Activated CD8-positive, alpha-beta memory T cell treated with anti-CD3 and anti-CD28 coated beads, Interleukin-2, amount 50 U/mL, for 1 hour (primary cell): Measurements from ENCODE around the gene OR10G7.
A peak's percentile ranks its signal among the peaks of the same experiment; 100 is the strongest.

Experiments
- DNase-seq: peaks from one replicate; pipeline ENCODE4 v3.0.0-alpha.2; 2020; ENCODE audit errors: extremely low read depth

The OR10G7 gene, protein sequence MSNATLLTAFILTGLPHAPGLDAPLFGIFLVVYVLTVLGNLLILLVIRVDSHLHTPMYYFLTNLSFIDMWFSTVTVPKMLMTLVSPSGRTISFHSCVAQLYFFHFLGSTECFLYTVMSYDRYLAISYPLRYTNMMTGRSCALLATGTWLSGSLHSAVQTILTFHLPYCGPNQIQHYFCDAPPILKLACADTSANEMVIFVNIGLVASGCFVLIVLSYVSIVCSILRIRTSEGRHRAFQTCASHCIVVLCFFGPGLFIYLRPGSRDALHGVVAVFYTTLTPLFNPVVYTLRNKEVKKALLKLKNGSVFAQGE

DNA sequence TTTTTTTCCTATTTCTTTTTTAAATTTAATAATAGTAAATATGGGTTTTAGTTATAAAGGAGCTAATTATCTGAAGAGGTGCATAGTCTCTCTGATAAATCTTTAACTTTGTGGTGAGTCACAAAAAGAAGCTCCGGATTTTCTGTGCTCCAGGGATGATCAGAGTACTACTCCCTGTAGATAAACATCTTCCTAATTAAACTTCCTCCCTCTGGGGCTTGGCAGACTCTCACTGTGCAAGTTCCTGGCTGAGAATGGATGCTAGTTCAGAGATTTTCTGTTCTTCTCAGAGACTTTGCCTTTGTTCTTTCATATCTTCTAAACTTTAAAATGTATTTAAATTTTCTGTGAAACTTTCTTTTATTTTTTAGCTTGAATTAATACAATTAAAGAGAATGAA lies at the start of gene OR10G7:
TSS of gene OR10G7 (minus strand) at position 72 of the 400 bp plus-strand sequence. CDS start 2,324 bp downstream, outside the sequence.
- DNase-seq = no peak

DNA sequence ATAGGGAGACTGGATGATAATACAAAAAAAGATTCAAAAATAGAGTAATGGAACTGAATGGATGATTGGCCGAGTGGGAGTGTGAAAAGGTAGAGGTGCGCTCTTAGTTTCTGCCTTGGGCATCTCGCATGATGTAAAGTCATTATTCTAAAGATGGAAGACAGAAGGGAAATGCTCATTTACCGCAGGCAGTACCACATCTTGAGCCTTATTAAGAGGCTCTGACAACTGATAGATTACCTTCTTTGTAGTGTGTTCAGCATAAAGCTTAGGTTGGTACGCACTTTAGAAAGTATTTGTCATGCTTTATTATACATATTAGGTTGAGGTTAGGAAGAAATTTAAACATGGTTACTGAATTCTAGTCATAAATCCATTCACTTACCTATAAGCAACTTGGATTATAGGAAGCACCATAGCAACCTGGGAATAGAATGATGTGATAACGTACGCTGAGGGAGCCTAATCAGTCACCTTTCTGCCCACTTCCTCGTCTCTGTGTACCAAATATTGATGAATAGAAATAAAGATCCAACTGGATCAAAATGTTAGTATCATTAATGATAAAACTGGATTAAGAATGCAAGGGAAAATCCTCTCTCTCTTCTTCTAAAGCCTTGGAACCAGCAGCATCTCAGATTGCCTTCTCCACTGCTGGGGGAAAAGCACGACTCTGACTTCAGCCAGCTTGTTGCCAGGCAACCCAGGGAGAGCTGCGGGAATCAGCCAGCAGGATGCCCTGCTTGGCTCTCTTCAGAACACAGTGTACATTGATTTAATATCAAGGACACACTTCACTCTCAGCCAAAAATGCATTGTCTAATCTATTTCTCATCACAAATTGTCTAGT lies 45.1 kb upstream of the OR10G7 start:
- DNase-seq = no peak

DNA sequence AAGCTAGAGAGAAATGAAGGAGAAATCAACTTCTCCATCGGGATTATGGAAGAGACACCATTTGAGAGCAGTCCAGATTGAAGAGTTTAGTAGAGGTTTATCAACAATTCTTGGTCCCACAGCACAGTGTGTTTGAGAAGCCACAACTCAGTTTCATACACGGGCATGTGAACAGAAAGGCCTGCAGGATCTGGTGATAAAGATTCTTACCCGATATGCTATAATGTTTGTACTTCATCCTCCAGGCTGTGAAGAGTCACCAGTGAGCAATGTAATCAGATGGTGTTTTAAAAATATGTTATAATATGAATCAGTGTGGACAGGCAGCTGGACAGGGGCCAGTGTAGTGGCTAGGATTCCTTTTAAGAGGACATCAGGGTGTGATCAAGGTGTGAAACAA lies 44.5 kb upstream of the OR10G7 start:
- DNase-seq = no peak

DNA sequence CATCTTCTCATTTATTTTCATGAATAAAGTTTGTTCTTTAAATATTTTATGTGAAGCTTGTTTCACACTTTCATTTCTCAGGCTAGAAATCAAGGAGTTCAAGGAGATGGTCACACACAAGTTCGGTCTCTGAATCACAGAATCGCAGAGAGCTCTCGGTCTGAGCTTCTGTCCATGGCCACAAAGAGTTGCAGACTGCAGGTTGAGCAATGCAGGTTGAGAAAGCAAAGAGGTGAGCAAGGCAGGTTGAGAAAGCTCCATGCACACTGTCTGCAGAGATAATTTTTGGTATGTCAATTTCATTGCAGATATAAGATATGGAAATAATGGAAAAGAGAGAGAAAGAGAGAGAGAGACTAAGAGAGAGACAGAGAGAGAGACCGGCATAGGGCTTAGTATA lies 41.2 kb upstream of the OR10G7 start:
- no peak for DNase-seq

DNA sequence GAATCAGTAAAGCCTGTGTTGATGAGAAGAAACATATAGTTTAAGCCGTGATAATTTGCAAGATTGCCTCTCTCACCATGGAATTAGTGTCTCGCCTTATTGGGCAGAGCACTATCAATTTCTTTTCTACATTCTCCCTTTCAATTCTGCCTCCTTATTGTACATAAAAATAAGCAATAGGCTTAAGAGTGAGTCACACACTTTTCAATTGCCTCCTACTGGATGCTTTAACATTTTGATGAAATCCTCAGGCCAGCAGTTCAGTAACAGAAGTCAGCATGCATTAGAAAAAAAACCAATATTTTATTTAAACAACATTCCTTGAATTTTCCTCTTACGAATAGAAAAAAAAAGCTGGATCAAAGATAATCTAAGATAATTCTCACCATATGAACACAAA lies 40.4 kb upstream of the OR10G7 start:
- DNase-seq = no peak

DNA sequence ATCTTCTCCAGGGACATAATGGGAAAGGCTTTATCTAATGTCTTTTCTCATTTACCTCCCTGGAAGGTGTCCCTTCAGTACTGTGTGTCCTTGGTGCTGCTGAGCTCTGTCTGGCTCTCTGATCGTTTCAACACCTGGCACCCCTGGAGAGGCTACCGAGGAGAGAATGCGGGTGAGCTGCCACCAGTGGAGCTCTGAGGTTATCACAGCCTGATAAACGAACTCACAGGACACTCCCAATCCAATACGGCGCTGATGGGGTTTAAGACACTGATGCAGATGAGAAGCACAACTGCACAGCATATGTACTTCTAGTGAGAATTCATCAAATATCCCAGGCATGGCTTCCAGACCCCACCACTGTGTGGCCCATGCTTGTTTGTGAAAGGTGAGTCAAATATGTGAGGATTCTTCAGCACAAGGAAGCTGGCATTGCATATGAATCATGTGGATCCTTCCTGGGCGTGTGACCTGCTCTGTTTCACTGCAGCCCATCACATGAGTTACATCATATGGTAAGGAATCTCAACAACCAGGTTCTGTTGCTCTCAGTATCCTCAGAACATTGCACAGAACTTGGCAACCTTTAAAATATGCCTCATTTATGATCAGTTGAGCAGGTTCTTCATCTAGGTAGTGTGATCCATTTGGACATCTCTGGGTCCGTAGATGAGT lies 39.3 kb upstream of the OR10G7 start:
- no peak for DNase-seq

DNA sequence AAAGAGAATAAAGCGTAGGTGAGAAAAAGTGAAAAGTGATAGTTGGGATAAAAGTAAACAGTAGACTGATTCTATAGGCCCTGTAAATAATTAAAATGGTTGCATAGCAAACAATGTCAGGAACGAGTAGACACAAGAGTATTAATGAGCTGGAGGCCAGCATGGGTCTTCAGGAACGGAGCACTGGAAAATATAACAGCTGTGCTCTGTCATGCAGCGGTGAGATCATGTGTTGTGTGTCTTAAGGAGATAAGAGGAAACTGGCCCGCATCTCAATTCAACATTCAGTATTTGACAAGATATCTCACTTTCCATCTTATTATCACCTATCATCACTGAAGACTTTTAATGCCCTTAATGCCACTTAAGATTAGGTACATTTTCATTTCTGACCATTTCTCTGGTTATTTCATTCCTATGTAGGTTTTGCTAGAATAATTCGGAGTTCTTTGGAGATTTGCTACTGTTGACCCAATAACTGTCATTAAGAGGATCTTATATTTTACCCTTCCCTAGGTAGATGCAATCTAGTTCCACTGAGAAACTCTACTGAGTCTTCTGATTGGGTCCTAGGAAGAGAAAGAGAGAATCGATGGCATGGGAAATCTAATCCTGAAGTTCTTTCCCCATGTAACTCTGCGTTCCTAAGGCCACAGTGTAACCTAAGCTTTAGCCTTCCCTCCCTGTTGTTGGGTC lies 38.7 kb upstream of the OR10G7 start:
- no peak for DNase-seq

DNA sequence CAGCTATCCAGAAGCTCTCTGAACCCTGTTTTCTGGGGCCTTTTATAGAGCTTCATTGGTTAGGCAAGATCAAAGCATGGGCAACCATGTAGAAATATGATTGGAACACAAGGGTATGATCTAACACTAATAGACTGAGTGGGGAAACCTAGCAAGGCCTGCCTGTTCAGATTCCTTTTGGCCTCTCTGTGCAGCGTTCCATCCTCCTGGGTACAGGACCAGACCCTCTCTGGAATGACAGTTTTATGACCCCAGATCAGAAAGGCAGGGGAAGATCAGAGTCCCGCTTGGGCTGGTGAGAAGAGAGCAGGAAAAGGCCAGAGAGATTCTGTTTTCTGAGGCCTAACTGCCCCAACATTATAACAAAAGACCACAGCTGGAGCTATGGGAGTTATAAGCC lies 37.5 kb upstream of the OR10G7 start:
- no peak for DNase-seq

DNA sequence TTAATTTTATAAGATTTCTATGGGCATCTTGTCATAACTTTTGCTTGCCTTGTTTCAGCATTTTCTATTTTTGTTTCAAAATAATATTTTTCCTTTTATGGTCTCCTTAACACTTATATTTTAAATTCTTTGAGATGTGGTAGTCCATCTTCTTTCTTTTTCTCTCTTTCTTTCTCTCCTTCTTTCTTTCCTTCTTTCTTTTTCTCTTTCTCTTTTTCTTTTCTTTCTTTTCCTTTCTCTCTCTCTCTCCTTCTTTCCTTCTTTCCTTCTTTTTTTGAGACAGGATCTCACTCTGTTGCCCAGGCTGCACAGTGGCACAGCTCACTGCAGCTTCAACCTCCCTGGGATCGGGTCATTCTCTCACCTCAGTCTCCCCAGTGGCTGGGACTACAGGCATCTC lies 36.1 kb upstream of the OR10G7 start:
- no peak for DNase-seq

DNA sequence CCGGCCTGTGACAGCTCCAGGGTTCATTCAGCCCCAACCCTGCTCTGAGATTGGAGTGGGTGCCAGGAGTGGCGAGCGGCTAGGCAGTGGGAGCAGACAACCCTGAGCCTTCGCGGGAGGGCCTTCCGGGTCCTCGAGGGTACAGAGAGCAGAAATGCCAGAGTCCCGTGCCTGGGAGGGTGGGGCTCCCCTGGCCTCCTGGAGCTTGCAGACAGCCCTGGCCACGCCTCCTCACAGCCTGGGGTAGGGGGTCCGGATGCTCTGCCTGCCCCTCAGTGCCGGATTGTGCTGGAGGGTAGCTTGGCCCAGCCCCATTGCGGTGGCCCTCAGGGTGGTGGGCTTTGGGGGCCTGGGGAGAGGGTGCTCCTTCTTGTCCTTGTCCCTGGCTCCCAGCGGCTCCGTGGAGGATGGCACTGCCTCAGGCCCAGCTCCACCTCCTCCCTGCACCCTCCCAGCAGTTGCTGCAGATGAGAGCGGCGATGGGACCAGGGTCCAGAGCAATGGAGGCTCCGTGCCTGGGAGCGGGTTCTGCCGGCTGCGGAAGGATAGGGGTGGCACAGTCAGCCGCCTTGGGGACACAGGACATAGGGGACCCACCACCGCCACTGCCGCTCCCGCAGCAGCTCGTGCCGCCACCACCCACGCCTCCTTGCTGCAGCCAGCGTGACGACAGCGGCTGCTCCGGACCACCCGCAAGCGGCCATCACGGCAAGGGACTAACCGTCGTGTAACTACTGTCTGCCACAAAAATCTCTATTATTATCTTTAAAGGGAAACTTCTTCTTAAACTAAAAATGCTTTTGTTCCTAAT lies 34.9 kb upstream of the OR10G7 start:
- no peak for DNase-seq

DNA sequence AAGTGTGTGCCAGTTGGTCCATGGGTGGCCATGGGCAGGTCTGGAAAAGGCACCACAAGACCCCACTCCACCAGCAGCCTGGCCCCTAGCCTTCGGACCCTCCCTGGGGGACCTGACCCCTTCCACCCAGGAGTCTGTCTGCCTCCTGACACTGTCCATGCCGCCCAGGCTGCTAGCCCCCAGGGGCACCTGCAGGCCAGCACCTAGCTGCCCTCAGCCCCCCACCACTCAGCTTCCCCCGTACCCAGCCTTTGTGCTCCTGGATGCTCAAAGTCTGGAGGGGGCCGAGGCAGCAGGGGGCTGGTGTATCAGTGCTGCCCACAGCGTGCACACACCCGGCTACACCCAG lies 34.3 kb upstream of the OR10G7 start:
- DNase-seq = no peak

DNA sequence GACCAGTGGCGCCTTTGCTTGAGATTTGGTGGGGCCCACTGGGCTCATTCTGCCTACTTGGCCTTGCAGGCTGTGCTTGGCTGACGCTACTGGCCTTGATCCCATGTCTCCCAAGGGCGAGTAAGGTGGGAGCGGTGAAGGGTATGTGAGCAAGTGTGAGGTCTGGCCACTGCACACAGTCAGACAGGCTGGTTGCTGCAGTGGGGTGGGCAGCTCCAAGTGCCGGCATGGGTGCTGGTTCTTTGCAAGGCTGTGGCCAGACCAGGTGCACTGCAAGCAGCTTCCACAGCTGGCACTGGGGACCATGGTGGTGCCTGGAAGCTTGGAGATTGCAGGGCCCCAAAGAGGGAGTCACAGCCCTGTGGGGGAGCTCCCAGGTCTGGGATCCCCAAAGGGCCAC lies 33.4 kb upstream of the OR10G7 start:
- DNase-seq = no peak

DNA sequence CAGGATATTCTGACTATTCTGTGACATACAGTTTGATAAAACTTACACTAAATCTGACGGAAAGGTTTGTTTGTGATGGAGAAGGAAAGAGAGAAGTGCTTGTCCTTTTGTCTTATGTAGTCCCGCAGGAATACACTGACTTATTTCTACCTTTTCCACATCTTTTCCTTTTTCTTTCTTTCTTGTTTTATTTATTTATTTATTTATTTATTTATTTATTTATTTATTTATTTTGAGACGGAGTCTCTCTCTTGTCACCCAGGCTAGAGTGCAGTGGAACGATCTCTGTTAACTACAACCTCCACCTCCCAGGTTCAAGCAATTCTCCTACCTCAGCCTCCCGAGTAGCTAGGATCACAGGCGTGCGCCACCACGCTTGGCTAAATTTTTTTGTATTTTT lies 31.0 kb upstream of the OR10G7 start:
- no peak for DNase-seq

DNA sequence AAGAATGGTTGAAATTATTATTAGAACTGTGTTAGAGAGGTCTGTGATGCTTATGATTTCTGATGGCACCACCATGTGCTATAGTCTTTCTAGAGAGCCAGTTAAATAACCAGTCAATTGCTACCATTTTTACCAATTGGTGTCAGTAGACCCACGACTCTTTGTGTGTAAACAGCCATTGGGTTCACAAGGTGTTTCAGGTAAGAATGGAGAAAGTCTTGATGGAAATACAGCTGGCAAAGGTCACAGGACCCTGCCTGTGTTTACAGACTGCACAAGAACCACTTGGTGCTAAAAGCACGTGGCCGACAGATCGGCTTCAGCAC lies 30.5 kb upstream of the OR10G7 start:
- DNase-seq = no peak

DNA sequence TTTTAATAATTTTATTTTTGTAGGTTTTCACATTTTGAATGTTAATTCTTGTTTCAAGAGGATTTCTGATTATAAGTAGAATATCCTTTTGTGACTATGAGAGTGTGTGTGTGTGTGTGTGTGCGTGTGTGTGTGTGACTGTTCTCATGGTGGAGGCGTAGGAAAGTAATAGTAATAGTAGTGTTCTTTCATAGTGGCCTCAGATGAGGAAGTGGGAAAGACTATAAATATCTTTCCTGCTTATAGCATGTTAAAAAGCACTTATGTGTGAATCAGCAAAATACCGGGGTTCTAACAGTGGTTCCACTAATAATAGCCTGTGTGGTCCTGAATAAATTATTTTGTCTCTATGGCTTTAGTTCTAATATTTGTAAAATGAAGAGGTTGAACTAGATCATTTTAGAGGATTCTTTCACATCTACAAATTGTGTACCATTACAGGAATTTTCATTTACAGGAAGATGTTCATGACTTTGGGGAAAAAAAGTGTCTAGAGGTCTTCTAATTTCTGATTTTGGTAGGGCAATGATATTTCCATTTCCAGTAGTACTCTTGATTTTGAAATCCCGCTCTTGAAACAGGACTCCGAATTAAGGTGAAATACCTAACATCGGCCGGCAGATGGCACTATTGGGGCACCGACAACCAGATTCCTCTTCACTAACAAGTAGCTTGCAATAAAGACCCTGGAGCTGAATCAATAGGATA lies 29.9 kb upstream of the OR10G7 start:
- peak; percentile 16 for DNase-seq

DNA sequence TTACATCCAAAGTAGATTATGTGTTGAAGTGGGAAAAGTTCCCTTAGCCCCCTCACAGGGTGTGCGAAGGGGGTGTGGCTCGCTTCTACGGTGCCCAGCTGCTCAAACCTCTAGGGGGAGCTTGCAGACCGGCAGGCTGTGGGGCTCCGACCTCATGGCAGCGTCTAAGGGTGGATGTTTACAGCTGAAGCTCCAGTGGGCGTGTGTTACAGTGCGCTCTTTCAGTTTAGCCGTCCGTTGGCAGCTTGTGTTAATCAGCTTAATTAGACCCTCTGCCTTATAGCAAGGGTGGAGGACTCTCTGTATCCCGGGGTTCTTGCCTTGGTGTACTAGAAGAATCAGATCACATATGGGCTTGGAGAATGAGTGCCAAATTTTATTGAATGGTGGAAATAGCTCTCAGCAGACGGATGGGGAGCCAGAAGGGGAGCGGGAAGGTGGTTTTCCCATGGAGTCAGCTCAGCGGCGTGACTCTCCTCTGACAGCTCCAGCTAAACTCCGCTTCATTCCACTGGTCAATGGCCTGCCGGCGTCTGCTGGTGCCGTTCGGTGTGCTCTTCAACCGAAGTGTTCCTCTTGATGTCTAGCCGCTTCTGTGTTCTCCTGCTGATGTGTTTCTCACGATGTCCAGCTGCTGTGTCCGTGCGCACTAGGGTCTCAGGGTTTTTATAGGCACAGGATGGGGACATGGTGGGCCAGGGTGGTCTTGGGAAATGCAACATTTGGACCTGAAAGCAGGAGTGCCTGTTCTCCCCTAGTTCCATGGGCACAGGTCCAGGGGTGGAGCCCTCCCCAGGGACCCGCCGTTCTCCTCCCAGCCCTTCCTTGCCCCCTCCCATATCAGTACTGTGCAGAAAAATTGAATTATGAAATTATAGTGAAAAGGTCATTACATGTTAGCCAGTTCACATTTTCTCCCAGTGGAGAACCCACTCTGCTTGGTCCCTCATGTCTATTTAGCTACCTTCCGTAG lies 28.6 kb upstream of the OR10G7 start:
- no peak for DNase-seq

DNA sequence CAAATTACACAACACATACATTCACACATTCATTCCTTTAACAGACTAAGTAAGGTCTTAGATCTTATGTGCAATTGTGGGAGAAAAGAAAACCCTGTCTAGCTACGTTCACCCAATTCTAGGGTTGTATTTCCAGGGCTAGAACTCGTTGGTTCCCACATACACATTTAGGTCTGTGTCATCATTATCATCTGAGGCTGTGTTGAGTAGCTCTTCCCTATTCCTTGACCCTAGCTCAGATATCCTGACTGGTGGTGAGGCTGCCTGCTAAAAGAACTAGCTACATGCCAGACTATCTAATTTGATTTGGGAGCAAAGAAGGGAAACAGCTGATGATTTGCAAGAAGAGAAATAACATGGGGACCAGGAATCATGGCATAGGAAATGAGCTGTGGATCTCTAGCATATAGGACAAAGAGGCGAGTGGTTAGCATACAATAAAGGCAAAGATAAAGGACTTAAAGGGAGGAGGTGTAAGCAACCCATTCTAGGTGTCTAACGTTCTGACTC lies 27.5 kb upstream of the OR10G7 start:
- no peak for DNase-seq

DNA sequence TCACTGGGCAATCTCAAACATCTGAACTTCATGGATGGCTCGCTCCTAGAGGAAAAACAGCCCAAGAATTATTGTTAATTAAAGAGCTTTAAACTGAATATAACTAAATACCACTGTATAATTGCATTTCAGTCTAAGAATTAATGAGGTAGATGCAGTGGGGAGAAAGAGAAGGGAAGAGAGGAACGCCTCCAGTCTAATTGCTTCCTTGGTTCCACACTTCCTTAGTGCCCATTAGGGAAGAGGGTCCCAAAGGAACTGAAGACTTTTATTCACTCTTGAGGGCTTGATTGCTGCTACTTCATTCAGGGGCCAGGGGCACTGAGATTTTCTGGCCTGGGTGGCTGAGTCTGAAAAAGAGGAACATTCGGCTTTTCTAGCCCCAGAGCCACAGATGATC lies 11.8 kb upstream of the OR10G7 start:
- no peak for DNase-seq

DNA sequence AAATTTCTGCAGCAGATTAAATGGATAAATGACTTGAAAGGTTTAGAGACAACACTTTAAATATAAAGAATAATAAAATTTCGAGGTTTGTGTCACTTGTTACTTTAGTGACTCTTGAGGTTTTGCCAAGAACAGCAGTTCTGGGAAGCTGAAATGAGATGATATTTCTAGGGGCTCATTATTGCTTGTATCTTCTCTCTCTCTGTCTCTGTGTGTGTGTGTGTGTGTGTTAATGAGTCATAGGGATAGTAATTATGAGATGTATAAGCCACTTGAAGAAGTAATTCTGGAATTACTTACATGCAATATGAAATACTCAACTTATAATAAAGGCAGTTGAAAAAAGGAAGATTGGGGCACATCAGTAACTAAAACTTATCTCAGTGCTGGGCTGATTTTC lies 9.6 kb upstream of the OR10G7 start:
- DNase-seq = no peak
